ENCODE results near the gene CNOT11. TPM values are rescaled to one million over a fixed set of nuclear protein-coding genes. Genes with fewer than 3 reads are reported as not detected.
"Not testable (repeated sequence)": the region's sequence is repeated elsewhere in the genome, so short reads cannot be mapped to it uniquely, and the experiment has no call there.

CNOT11 gene
- 24.7 and 27.0 TPM in 2 replicates for total RNA-seq

DNA sequence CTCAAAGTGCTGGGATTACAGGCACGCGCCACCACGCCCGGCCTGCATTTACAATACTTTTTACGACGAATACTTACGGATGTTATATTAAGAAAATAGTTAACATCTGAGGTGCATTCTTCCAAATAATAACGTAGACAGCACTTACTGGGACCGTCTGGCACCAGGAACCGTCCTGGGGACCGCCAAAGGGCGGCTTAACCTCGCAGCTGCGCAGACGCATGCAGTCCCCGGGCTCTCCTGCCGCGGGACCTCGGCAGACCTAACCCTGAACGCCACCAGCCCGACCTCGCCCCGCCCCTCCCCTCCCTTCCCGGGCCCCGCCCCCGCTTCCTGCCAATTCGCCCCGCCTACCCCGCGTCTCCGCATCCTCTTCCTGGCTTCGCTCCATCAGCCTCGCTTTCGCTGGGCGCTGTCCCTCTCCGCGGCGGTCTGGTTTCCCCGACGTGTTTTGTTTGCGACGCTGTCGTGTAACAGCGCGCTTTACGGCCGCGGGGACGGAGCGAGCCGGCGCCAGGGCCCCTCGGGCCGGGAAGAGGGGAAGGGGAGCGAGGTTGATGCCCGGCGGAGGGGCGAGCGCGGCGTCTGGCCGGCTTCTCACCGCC lies at the start of gene CNOT11:
TSS of gene CNOT11 (plus strand) at position 479 of the 605 bp plus-strand sequence. CDS start at position 558, 79 bp downstream.
- peak; percentile 88 for DNase-seq (ENCODE audit: low read depth, low spot score)

DNA sequence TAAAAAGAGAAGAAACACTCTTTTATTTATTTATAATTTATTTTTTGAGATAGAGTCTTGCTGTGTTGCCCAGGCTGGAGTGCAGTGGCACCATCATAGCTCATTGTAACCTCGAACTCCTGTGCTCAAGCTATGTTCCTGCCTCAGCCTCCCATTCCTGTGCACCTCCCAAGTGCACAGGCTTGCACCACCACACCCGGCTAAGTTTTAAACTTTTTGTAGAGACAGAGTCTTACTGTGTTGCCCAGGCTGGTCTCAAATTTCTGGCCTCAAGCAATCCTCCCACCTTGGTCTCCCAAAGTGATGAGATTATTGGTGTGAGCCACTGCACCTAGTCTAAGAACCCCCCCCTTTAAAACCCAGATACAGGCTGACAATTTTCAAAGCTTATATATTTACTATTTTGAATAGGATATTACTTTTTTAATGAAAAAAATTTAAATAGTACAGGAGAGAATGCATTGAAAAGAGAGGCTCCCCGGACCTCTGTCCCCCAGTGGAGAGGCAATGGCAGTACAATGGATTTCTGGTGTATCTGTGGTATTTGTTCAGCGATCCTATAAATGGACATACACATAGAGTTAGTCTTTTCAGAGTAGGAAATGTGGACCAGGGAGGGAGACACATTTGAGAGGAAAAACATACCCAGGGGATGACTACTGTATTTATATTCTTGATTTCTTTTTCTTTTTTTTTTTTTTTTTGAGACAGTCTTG lies 48.1 kb upstream of the CNOT11 start:
- no peak for DNase-seq (ENCODE audit: low read depth, low spot score)

DNA sequence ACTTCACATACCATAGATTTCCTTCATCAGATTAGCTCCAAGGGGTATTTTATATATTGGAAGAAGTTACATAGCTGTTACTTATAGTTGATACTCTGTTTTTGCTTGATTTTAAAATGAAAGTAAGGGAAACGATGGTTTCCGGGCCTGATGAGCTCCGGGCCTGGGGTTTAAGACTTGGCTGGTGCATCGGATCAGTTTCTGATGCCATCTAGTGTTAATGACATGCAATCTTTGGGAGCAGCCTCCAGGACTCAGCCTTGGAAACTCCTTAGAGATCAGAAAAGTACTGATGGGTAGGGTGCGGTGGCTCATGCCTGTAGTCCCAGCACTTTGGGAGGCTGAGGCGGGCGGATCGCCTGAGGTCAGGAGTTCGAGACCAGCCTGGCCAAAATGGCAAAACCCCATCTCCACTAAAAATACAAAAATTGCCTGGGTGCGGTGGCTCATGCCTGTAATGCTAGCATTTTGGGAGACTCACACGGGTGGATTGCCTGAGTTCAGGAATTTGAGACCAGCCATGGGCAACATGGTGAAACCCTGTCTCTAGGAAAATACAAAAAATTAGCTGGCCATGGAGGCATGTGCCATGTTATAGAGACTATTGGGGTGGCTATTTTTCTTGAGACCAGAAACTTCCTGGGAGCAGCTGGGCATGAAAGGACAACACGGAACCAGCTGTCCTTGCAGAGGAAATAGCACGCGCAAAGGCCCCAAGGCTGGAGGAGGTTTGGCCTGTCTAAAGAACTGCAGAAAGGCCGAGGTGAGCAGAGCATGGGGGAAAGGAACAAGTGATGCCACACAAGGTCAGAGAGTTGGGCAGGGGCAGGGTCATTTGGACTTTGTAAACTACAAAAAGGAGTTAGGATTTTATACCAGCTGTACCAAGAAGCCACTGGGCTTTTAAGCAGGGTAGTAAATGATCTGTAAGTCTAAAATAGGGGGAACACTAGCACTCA lies 46.9 kb upstream of the CNOT11 start:
- DNase-seq (ENCODE audit: low read depth, low spot score): peak; percentile 51

DNA sequence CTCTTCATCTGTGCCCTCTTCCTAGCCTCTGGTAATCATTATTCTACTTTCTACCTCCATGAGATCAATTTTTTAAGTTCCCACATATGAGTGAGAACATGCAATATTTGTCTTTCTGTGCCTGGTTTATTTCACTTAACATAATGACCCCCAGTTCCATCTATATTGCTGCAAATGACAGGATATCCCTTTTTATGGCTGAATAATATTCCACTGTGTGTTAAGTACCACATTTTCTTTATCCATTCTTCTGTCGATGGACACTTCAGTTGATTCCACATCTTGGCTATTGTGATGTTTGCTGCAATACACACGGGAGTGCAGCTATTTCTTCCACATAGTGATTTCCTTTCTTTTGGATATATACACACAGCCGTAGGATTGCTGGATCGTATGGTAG lies 43.9 kb upstream of the CNOT11 start:
- no peak for DNase-seq (ENCODE audit: low read depth, low spot score)

DNA sequence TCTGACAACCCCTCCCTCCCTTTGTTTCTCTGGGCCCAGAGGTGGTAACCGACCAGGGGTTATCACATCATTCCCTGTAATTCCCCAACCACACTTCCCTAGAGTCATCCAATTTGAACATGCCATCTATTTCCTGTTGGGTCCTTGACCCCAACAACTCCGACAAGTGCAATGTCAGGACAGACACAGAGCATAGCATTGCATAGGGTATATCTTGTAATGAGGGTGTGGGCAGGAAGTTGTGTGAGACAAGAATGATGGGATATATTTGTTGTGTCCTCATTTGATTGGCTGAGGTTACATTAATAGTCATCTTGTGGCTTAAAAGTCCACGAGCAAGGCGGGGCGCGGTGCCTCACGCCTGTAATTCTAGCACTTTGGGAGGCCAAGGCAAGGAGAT lies 33.4 kb upstream of the CNOT11 start:
- no peak for DNase-seq (ENCODE audit: low read depth, low spot score)

DNA sequence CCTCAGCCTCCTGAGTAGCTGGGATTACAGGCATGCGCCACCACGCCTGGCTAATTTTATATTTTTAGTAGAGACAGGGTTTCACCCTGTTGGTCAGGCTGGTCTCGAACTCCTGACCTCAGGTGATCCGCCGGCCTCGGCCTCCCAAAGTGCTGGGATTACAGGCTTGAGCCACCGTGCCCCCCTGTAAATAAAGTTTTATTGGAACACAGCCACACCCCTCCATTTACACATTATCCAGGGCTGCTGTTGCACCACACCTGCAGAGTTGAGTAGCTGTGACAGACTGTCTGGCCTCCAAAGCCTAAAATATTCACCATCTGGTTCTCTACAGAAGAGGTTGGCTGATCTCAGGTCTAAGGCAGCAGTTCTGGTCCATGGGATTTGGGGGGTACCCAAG lies 32.6 kb upstream of the CNOT11 start:
- not testable (repeated sequence) for DNase-seq (ENCODE audit: low read depth, low spot score)

DNA sequence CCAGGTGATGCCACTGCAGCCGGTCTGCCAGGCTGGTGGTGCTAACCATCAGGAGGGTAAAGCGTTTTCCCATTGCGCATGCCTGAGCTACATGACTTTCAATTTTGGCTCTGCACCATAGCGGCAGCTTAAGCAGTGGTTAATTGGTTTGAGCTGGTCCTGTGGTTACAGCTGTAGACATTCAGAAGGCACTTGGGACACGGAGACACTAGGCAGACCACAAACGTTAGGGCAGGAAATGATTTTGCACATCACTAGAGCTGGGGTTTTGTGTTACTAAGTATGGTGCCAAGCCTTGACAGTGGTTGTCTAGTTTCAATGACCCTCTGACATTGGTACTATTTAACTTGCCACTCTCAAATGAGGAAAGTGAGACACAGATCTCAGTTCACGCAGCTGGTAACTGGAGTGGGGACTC lies 28.9 kb upstream of the CNOT11 start:
- DNase-seq (ENCODE audit: low read depth, low spot score): no peak

DNA sequence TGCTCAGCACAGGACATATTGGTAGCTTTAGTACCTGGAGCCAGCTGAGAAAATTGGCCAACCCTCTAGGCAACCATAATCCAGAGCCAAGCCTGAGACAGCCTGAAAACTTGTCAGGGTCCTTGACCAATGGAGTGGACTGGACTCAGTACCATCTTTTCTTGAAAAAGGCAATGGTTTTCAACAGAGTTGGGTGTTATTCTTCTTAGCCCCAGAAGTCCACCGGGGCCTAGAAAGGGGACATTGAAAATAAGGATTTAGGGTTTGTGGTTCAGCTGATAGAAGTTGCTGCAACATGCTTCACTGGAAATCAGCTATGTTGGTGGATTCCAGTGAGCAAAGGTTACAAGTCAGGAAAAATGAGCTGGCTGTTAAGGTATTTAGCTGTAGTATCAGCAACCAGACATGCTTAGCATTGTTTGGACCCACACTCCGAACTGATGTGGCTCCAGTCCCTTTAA lies 22.1 kb upstream of the CNOT11 start:
- no peak for DNase-seq (ENCODE audit: low read depth, low spot score)

DNA sequence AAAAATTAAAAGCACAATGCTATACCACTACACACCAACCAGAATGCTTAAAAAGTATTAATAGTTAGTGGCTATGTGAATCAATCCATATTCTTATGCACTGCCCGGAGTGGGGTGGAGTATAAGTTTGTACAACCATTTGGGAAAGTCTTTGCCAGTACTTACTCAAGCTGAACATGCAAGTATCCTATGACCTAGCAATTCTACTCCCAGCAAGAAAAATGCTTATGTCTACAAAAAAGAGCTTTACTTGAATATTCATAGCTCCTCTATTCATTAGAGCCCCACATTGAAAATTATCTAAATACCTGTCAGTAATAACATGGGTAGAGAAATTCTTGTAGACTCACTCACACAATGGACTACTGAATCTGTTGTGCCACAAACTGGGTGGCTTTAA lies 21.4 kb upstream of the CNOT11 start:
- no peak for DNase-seq (ENCODE audit: low read depth, low spot score)

DNA sequence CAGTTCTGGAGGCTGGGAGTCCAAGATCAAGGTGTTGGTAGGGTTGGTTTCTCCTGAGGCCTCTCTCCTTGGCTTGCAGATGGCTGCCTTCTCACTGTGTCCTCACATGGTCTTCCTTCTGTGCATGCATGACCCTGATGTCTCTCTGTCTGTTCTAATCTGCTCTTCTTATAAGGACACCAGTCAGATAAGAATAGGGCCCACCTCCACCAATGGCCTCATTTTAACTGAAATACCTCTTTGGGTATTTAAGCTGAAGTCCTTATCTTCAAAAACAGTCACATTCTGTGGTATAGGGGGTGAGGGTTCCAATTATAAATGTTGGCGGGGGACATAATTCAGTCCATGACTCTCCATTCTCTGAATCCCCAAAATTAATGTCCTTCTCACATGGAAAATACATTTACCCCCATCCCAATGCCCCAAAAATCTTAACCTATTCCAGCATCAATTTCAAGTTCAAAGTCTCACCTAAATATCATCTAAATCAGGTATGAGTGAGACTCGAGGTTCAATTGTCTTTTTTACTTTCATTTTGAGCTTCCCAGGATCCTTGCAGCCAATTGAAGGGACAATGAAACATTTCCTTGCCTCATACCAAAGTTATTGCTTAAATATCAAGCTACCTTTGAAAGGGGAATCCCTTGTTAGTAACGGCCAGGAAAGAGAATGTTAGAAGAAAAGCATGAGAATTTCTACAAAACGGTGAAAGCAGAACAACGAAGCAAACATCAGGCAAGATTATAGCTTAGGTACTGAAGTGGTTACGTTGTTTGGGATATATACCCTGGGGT lies 20.6 kb upstream of the CNOT11 start:
- DNase-seq (ENCODE audit: low read depth, low spot score): no peak

DNA sequence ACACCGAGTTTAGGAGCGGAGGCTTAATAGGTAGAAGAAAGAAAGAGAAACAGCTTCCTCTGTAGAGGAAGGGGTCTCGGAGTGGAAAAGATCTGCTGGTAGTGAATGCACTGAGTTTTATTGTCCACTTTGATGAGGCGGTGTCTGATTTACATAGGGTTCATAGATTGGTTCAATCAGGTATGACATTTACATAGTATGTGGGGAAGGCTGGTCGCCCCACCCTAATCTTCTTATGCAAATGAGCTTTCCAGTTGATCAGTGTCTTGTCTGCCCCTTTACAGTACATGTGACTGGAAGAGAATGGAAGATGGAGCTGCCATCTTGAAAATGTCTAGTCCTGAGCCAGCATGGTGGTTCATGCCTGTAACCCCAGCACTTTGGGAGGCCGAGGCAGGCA lies 19.9 kb upstream of the CNOT11 start:
- DNase-seq (ENCODE audit: low read depth, low spot score): no peak

DNA sequence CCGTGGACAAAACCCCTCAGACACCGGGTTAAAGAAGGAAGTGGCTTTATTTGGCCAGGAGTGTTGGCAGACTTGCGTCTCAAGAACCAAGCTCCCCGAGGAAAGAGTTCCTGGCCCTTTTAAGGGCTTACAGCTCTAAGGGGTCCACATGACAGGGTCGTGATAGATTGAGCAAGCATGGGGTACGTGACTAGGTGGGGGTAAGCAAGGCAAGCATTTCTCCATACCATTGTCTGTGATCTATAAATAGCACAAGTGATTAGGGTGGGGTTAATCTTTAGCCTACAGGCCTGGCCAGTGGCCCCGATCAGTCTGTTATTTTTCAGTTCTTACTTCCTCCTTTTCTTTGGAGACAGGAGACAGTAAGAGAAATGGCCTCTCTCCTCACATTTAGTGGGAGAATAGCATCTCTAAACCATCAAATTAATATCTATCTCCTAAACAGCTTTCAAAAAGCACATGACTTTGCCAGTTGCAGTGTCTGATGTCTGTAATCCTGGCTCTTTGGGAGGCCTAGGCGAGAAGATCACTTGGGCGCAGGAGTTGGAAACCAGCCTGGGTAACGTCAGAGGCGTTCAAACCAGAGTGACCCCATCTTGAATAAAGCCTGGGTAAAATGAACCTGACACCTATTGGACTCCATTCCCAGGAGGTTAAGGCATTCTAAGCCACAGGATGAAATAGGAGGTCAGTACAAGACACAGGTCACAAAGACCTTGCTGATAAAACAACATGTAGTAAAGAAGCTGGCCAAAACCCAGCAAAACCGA lies 18.3 kb upstream of the CNOT11 start:
- no peak for DNase-seq (ENCODE audit: low read depth, low spot score)

DNA sequence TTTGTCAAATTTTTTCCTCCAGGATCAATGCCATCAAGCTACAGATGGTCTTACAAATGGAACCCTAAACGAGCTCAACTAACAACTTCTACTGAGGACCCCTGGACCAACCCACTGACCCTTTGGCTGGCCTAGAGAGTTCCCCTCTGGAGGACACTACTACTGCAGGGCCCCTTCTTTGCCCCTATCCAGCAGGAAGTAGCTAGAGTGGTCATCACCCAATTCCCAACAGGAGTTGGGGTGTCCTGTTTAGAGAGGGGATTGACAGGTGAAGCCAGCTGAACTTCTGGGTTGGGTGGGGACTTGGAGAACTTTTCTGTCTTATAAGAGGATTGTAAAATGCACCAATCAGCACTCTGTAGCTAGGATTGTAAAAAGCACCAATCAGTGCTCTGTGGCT lies 16.7 kb upstream of the CNOT11 start:
- not testable (repeated sequence) for DNase-seq (ENCODE audit: low read depth, low spot score)

DNA sequence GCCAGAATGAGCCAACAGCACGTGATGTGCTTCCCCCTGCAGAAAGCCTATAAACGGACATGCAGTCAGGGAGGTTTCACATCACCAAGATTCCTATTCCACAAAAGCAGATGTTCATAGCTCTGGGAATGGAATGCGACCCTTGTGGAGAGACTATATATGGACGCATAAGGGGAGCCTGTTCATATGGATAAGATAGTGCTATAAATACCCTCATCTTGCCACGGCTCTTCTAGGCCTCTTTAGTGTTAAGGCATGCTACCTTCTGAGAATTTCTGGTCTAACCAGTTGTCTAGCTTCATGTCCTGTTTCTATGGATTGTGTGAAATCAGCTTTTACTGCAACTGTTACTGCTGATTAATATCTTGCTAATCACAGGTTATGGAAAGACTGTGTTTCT lies 14.7 kb upstream of the CNOT11 start:
- DNase-seq (ENCODE audit: low read depth, low spot score): not testable (repeated sequence)

DNA sequence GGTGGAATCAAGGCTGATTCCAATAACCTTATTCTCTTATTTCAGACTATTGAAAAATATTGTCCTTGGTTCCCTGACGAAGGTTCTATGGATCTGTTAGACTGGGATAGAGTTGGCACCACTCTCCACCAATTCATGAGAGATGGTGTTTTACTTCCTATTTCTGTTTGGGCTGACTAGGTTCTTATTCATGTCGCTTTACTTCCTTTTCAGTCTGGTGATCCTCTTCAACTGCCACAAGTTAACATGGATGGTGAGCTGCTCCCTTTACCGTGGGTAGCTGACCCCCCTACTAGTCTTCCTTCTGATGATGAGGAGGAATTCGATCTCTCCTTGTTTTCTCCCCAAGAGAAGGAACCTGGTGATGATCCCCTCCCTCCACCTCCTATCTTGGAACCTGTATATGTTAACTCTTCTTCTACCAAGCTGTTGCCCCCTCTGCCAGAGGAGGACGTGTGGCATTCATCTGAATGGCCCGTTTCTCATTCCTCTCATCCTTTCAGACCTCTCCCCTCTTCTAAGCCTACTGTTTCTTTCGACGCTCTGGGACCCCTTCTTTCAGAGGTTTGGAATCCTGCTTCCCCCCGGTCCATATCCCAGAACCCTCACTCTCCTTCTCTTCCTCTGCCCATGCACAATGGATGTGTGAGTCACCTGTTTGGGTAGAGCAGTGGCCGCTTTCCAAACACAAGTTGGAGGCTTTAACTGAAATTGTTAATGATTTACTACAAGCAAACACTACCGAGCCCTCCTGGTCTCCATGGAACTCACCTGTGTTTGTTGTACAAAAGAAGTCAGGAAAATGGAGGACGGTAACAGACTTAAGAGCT lies 13.5 kb upstream of the CNOT11 start:
- DNase-seq (ENCODE audit: low read depth, low spot score): no peak

DNA sequence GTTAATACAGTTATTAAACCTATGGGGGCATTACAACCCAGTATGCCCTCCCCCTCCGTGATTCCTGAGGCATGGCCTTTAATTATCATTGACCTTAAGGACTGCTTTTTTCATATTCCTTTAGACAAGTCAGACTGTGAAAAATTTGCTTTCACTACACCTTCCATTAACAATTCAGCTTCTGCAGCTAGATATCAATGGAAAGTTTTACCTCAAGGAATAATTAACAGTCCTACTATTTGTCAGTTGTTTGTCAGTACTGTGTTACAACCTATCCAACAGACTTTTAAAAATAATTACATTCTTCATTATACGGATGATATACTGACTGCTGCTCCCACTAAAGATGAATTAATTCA lies 12.9 kb upstream of the CNOT11 start:
- DNase-seq (ENCODE audit: low read depth, low spot score): not testable (repeated sequence)

DNA sequence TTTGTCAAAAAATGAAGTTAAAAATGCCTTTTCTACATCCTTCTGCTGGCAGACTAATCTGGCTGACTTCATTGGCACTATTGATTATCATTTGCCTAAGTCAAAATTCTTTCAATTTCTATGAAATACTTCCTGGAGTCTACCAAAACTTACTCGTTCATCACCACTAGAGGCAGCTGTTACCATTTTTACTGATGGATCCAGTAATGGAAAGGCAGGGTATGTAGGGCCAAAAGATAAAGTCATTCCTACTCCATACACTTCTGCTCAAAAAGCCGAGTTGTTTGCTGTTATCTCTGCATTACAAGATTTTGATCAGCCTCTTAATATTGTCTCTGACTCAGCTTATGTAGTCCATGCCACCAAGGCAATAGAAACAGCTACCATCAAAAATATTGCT lies 12.0 kb upstream of the CNOT11 start:
- not testable (repeated sequence) for DNase-seq (ENCODE audit: low read depth, low spot score)

DNA sequence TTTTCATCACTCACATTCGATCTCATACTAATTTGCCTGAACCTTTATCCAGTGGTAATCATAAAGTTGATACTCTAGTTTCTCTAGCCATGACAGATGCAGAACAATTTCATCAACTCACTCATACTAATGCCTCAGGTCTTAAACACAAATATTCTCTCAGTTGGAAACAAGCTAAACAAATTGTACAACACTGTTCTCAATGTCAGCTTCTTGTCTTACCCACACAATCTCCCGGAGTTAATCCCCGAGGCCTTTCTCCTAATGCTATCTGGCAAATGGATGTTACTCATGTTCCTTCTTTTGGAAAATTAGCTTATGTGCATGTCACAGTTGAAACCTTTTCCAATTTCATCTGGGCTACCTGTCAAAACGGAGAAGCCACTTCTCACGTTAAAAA lies 11.5 kb upstream of the CNOT11 start:
- no peak for DNase-seq (ENCODE audit: low read depth, low spot score)

DNA sequence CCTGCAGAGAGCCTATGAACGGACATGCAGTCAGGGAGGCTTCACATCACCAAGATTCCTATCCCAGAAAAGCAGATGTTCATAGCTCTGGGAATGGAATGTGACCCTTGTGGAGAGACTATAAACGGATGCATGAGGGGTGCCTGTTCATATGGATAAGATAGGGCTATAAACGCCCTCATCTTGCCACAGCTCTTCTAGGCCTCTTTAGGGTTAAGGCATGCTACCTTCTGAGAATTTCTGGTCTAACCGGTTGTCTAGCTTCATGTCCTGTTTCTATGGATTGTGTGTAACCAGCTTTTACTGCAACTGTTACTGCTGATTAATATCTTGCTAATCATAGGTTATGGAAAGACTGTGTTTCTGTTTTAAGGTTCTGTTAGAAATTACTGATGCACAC lies 8.3 kb upstream of the CNOT11 start:
- not testable (repeated sequence) for DNase-seq (ENCODE audit: low read depth, low spot score)

DNA sequence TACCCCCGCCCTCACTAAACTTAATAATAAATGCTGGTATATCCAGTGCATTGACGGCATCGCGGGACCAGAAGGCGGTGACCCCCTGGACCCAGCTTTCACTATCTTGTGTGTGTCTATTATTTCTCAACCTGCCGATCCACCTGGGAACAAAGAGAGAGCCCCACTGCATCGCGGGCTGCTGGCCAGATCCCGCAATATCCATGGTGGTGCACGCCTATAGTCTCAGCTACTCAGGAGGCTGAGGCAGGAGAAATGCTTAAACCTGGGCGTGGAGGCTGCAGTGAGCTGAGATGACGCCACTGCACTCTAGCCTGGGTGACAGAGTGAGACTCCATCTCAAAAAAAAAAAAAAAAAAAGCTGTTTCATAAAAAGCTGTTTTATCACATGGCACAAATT lies 7.8 kb upstream of the CNOT11 start:
- not testable (repeated sequence) for DNase-seq (ENCODE audit: low read depth, low spot score)

Measured in pulmonary artery endothelial cell (primary cell).